ENCODE results near the gene ZSCAN21.

ZSCAN21 gene

DNA sequence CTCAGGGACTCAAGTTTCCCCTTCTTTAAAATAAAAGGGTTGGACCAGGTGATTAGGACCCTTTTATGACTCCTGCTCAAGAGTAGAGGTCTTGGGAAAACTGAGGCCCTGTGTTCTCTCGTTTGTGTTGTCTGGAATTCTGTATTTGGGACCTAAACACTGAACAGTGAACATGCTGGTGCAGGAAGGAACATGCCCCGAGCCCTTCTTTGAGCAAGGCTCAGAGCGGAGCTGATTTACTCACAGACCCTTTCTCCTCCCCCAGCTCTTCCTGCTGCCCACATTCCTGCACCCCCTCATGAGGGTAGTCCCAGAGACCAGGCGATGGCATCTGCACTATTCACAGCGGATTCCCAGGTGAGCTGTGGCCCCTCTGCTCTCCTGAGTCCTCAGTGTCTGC, 20.0 kb upstream of the ZSCAN21 start:
- no peak for DNase-seq

GRCh38 chr7:100033526-100033925, 16.0 kb upstream of the ZSCAN21 start:
- no peak for DNase-seq

DNA sequence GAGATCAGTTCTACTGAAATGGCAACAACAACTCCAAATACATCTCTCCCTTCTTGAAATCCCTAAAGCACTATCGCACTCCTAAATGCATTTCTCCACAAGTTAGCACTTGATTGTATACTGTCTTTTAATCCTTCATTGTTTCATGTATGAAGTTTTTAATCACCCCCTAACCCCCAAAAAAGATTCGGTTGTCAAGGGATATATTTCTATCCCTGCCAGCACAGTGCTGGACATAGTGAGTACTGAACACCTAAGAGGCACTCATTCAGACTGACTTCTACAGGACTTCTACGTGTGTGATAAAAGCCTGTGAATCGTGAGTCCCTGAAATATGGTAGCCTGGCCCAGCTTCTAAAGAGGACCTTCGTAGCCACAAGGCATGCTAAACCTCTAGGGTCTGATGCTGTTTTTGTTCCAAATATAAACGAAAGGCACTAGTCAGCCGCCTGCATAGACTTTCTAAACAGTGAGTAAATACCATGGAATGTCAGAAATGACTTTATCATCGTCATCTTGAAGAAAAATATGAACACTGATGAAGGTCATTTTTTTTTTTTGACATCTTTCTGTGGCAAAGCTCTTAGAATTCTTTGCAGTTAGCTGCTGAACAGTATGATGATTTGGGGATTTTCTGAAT, 14.6 kb upstream of the ZSCAN21 start:
- DNase-seq = no peak

DNA sequence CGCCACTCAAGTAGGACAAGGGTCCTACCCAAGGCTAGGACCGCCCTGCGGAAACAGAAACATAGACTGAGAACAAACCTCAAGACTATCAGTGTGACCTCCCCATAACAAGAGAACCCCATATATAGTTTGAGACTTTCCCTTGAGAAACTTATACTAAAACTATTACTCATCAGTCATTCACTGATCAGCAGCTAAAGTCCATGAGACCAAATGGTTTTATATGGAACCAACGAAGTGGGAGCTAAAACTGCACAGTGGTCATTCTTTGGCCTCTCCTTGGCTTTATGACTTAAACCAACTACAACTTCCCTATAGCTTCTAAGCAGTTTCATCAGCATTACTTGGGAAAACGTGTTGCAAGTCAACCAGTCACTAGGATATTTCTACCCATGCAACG, 13.7 kb upstream of the ZSCAN21 start:
- DNase-seq = no peak

- DNase-seq = no peak
Observed at GRCh38 chr7:100038326-100038725, 11.2 kb upstream of the ZSCAN21 start.

GRCh38 chr7:100040575-100040974, 9.0 kb upstream of the ZSCAN21 start:
- DNase-seq = no peak

DNA sequence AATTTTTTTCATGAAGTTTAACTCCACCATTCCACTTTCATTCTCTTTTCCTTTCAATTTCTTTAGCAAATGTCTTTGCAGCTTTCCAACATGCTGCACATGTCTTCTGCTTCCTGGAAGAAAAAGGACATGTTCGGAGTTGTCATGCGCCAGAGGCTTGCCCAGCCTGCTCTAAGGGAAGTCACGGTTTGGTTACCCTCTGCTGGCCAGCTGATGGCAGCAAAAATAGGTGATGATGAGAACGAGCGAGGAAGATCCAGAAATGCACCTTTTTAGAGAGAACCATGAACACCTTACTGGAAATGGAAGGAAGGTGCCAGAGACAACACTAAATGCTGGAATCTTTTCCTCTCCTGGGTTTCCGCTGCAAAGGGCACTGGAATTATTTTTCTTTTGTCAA, 4.9 kb upstream of the ZSCAN21 start:
- DNase-seq = no peak

- no peak for DNase-seq
Observed at GRCh38 chr7:100048680-100049079, 894 bp upstream of the ZSCAN21 start.

DNA sequence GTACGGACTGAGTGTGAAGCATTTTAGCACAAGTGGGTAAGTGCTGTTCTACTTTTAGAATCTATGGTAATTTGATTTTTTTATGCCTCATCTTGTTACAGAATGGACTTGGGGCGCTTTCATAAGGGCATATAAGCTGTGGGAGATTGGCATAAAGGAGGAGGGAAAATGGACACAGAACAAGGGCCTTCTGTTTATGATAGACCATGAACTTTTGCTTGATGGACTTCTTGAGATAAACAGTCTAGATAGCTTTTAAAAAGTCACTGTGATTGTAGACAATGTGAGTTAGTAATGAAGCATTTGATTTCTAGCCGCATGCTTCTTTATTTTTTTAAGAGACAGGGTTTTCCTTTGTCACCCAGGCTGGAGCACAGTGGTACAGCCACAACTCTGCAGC, 2.0 kb downstream of the ZSCAN21 start:
- DNase-seq = no peak

DNA sequence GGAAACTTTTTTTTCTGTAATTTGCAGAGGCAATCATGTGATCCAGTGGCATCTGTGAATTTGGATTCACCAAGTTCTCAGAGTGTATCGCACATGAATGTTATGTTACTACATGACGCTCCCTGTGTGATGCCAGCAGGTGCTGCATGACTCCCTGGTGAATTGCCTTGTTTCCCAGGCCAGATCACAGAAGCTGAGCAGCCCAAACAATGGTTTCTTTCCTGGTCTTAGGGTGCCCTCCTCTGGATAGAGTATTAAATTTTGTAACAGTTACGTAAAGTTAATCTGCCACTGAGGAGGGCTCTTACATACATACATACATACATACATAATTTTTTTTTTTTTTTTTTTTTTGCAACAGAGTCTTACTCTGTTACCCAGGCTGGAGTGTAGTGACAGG, 3.6 kb downstream of the ZSCAN21 start:
- DNase-seq = peak; percentile 47 to 53

GRCh38 chr7:100057006-100057405, 7.4 kb downstream of the ZSCAN21 start:
- DNase-seq = no peak

GRCh38 chr7:100059251-100059739, 9.7 kb downstream of the ZSCAN21 start:
- no peak for DNase-seq

- DNase-seq = no peak
Observed at GRCh38 chr7:100061518-100062193, 12.1 kb downstream of the ZSCAN21 start.

DNA sequence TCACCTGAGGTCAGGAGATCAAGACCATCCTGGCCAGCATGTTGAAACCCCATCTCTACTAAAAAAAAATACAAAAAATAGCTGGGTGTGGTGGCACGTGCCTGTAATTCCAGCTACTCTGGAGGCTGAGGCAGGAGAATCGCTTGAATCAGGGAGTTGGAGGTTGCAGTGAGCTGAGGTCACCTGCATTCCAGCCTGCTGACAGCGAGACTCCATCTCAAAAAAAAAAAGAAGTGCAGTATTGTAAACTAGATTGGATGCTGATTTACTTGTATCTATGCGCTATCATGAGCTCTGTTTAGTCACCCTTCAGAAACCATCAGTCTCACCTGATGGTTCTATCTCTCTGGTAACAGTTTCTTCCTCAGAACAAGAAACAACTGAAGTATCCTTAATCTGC, 13.8 kb downstream of the ZSCAN21 start:
- DNase-seq = no peak

- DNase-seq = no peak
Observed at GRCh38 chr7:100064162-100064561, 14.6 kb downstream of the ZSCAN21 start.

GRCh38 chr7:100065452-100066186, 16.0 kb downstream of the ZSCAN21 start:
- DNase-seq = no peak

DNA sequence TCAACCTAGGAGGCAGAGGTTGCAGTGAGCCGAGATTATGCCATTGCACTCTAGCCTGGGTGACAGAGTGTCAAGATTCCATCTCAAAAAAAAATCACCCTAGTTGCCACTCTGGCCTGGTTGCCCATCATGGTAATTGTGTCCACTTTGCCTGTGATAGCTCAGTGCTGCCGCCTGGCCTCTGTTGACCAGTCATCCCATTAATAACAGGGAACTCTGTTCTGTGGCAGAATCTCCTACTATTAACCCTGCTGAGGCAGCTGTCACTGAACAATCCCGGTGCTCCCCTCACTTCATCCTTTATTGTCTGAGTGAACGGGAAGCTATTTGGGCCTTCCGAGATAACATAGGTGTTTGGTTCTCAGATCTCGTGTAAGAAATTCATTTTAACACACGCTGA, 17.4 kb downstream of the ZSCAN21 start:
- no peak for DNase-seq

- no peak for DNase-seq
Observed at GRCh38 chr7:100069991-100070390, 20.4 kb downstream of the ZSCAN21 start.

- DNase-seq = no peak
Observed at GRCh38 chr7:100071018-100071723, 21.6 kb downstream of the ZSCAN21 start.

DNA sequence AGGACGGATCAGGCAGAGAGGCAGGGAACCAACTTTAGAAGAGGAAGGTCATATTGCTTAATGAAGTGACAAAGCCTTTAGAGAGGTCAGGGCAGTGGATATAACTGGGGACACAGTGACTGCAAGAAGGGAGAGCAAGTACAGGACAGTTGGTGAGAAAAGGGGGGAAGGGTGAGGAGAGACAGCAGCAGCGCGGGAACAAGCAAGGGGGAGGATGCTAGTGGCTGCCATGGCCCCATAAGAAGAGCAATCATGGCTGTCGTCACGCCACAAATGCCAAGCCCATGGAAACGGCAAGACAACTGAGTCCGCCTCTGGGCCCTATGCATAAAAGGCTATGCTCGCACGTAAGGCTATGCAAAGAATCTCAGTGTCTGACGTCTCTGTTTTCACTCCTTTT, 22.9 kb downstream of the ZSCAN21 start:
- no peak for DNase-seq

DNA sequence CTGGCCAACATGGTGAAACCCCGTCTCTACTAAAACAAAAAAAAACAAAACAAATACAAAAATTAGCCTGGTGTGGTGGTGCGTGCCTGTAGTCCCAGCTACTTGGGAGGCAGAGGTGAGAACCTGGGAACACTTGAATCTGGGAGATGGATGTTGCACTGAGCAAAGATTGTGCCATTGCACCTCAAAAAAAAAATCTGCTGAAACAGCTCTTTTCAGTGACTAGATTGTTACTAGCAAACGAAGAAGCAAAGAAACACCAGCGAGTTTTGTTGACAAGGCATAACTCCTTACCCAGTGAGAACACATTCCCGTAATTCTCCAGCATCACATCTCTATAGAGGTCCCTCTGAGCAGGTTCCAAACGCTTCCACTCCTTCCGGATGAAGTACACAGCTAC, 25.3 kb downstream of the ZSCAN21 start:
- no peak for DNase-seq

- no peak for DNase-seq
Observed at GRCh38 chr7:100075418-100075817, 25.8 kb downstream of the ZSCAN21 start.

DNA sequence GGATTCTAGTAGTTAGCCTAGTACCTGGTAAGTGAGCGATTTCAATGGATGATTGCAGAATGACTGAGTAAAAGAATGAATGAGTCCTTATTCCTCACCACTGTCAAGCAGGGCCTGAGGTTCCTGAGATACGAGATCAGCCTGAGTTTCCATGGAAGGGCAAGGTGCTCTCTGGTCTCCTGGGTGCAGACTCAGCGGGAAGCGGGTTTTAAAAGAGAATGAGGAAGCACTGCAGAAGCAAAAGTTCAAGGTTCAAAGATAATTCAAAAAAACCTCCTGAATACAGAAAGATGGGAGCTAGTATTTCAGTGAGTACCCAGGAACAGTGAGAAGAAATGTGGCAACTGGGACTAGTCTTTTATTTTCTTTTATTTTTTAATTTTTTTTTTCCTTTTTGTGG, 27.6 kb downstream of the ZSCAN21 start:
- no peak for DNase-seq

Data from NCI-H1930 (cell line).